Endothelial cell of umbilical vein (primary cell): Measurements from ENCODE around the gene PTPRH. TPM values are rescaled to one million over a fixed set of nuclear protein-coding genes. Genes with fewer than 3 reads are reported as not detected.

Experiments
- BruUV-seq: library from RNA; stranded (reverse); fragments of 400-500 nt; replicated peaks from 2 replicates; lab custom pipeline; 2021; lab: Mats Ljungman, UMichigan
- CTCF ChIA-PET: fragments of 300-600, 350-600 bp; sonication (Branson Sonifier 250); formaldehyde crosslinking; loops from one replicate; lab custom pipeline; 2021; ENCODE audit warnings: antibody characterized with exemption, inconsistent platforms; lab: Charles Lee
- POLR2A ChIA-PET: fragments of 300-600, 350-600 bp; sonication (Branson Sonifier 250); formaldehyde crosslinking; loops from one replicate; lab custom pipeline; 2021; ENCODE audit warnings: antibody characterized with exemption, inconsistent platforms; lab: Charles Lee
- DNase-seq: peaks from one replicate; pipeline ENCODE4 v3.0.0-alpha.2; 2011; ENCODE audit warnings: low read depth, low spot score
- FAIRE-seq: peaks from 2 replicates; lab custom pipeline; 2011; peaks lifted over from hg19 to GRCh38; lab: Jason Lieb, UNC
- H2AFZ ChIP-seq: 2 replicates; pipeline ENCODE4 v1.6.0; 2012; ENCODE audit warnings: low read depth, low read length, control low read depth, inconsistent platforms
- H3K27ac ChIP-seq: 2 replicates; pipeline ENCODE4 v1.5.1; 2011; ENCODE audit warnings: low read depth, mild to moderate bottlenecking, control low read depth, low read length, moderate library complexity; ENCODE audit not compliant: insufficient read depth
- H3K27me3 ChIP-seq, 2 experiments: 2 replicates each; pipeline versions ENCODE4 v1.6.0 to v1.6.1; 2011; ENCODE audit warnings: low read length in 2 of 2, mixed read lengths in 1 of 2; ENCODE audit not compliant: control insufficient read depth in 2 of 2, insufficient read depth in 2 of 2
- H3K36me3 ChIP-seq, 2 experiments: 2 replicates in 1 of 2; 3 replicates in 1 of 2; pipeline ENCODE4 v1.5.1; 2011; ENCODE audit warnings: low read length in 2 of 2, mild to moderate bottlenecking in 1 of 2, moderate library complexity in 1 of 2; ENCODE audit not compliant: control insufficient read depth in 2 of 2, insufficient read depth in 2 of 2; ENCODE audit errors: extremely low read depth in 1 of 2
- H3K4me1 ChIP-seq: 3 replicates; pipeline ENCODE4 v1.5.1; 2011; ENCODE audit warnings: mild to moderate bottlenecking, low read length; ENCODE audit not compliant: control insufficient read depth, insufficient read depth; ENCODE audit errors: extremely low read depth
- H3K4me2 ChIP-seq: 2 replicates; pipeline ENCODE4 v1.6.1; 2011; ENCODE audit warnings: low read length, control low read depth, mixed read lengths; ENCODE audit not compliant: insufficient read depth
- H3K4me3 ChIP-seq, 3 experiments: fragments of 200-600 bp in 1 of 3; sonication (generic), shearing (Covaris generic) in 1 of 3; replicated peaks in 1 of 3; 2 replicates each; pipeline ENCODE4 v1.5.1; 2011 to 2016; ENCODE audit warnings: control low read depth in 3 of 3, low read length in 3 of 3, mild to moderate bottlenecking in 2 of 3, inconsistent platforms in 1 of 3, low read depth in 1 of 3, moderate library complexity in 1 of 3; ENCODE audit not compliant: insufficient read depth in 1 of 3
- H3K79me2 ChIP-seq: 2 replicates; pipeline ENCODE4 v1.6.0; 2012; ENCODE audit warnings: low read length, inconsistent platforms; ENCODE audit not compliant: control insufficient read depth, insufficient read depth
- H3K9ac ChIP-seq: replicated peaks from 2 replicates; pipeline ENCODE3; 2011; ENCODE audit warnings: low read length, control low read depth; ENCODE audit not compliant: insufficient read depth; ENCODE audit errors: extremely low read depth
- H3K9me1 ChIP-seq: replicated peaks from 3 replicates; pipeline ENCODE4 v1.6.0; 2011; ENCODE audit warnings: mild to moderate bottlenecking, low read length; ENCODE audit not compliant: control insufficient read depth, insufficient read depth; ENCODE audit errors: extremely low read depth
- H3K9me3 ChIP-seq: replicated peaks from 2 replicates; pipeline ENCODE4 v1.5.1; 2012; ENCODE audit warnings: low read length, inconsistent platforms; ENCODE audit not compliant: control insufficient read depth, insufficient read depth
- H4K20me1 ChIP-seq: replicated peaks from 2 replicates; pipeline ENCODE3; 2011; ENCODE audit warnings: mild to moderate bottlenecking, low read length; ENCODE audit not compliant: control insufficient read depth, insufficient read depth; ENCODE audit errors: extremely low read depth
- EZH2 ChIP-seq: IDR thresholded peaks from 2 replicates; pipeline ENCODE4 v1.6.1; 2012; ENCODE audit warnings: borderline replicate concordance, low read depth, mild to moderate bottlenecking, moderate library complexity, low read length, inconsistent platforms; ENCODE audit not compliant: severe bottlenecking
- FOS ChIP-seq: IDR thresholded peaks from 2 replicates; pipeline ENCODE4 v1.6.1; 2011; ENCODE audit warnings: mild to moderate bottlenecking, low read length, moderate library complexity, borderline replicate concordance; ENCODE audit not compliant: insufficient read depth
- GATA2 ChIP-seq: IDR thresholded peaks from 2 replicates; pipeline ENCODE4 v1.7.0; 2011; ENCODE audit warnings: low read depth, mild to moderate bottlenecking, moderate library complexity, mixed read lengths, low read length; ENCODE audit not compliant: insufficient read length, insufficient read depth
- JUN ChIP-seq: IDR thresholded peaks from 2 replicates; pipeline ENCODE4 v1.6.1; 2011; ENCODE audit warnings: borderline replicate concordance, low read depth; ENCODE audit not compliant: insufficient read length, insufficient read depth
- MYC ChIP-seq: IDR thresholded peaks from one replicate; pipeline ENCODE4 v1.6.1; 2011; ENCODE audit warnings: mild to moderate bottlenecking, low read depth, low read length
- POLR2A ChIP-seq: IDR thresholded peaks from 2 replicates; pipeline ENCODE4 v1.6.1; 2012; ENCODE audit warnings: low read depth, mild to moderate bottlenecking, control low read depth, low read length
- POLR2AphosphoS5 ChIP-seq: IDR thresholded peaks from 2 replicates; pipeline ENCODE4 v1.6.1; 2012; ENCODE audit warnings: low read depth, mild to moderate bottlenecking, control low read depth, low read length, moderate library complexity; ENCODE audit not compliant: insufficient read depth
- dilution Hi-C: fragments of 300-500 bp; cut with MboI; formaldehyde crosslinking; loops from one replicate; pipeline ENCODE4 v1.15.0; 2019; ENCODE audit warnings: low sequenced_read_pairs; ENCODE audit not compliant: extremely low pct_ligation_motif_present
- intact Hi-C: fragments of 100-400 bp; cut with micrococcal nuclease; formaldehyde crosslinking; loops from one replicate; pipeline ENCODE4 v1.10.0; 2022
- polyA plus RNA-seq, 4 experiments: library from polyadenylated mRNA; depleted of rRNA in 3 of 4; stranded (reverse) in 3 of 4; unstranded in 1 of 4; fragments of >200 nt; gene quantifications; 2 replicates each; pipeline versions ENCODE4 v1.2.1 to v1.2.3, GENCODE V29; 2011 to 2012; ENCODE audit warnings: missing spikeins in 1 of 4
- total RNA-seq: library from RNA; stranded (reverse); gene quantifications from 2 replicates; pipeline ENCODE4 v1.2.3, GENCODE V29; 2021
- TF ChIP-seq, protein P1 (sequence below): IDR thresholded peaks from 2 replicates; pipeline ENCODE4 v1.6.1; 2011; ENCODE audit not compliant: insufficient read depth, insufficient read length
- TF ChIP-seq, protein P2 (sequence below), 2 donors: IDR thresholded peaks; 1 replicate in 1 of 2; 2 replicates in 1 of 2; pipeline ENCODE4 v1.5.1; 2011; ENCODE audit warnings: low read length in 2 of 2, mild to moderate bottlenecking in 2 of 2, moderate library complexity in 2 of 2, control low read depth in 1 of 2, inconsistent platforms in 1 of 2, low read depth in 1 of 2; ENCODE audit not compliant: insufficient read depth in 1 of 2; ENCODE audit errors: extremely low read depth in 1 of 2

Gene PTPRH
- total and polyA plus RNA-seq, 2 donors (not counting 3 experiments of a cell fraction or from before 2014, with no cell fraction given) = 0.14 to 1.00 TPM

- Histone ChIP-seq H3K9ac (no peak overlapping the region), H2AFZ (no peak overlapping the region), H3K9me1 (no peaks in the 10 kb centered on the region), H3K79me2 (peaks cover 91% of the 10 kb centered on the region), H3K36me3 (no peaks in the 10 kb centered on the region), H3K27ac (peak overlapping the region; percentile 28), H3K9me3 (no peaks in the 10 kb centered on the region), H3K4me2 (peak overlapping the region; percentile 67), H3K4me1 (peaks cover 59% of the 10 kb centered on the region), H4K20me1 (no peaks in the 10 kb centered on the region), H3K27me3 (no peaks in the 10 kb centered on the region), H3K4me3 (peak overlapping the region in 1 of 3 experiments; percentile 37)
- ChIA-PET CTCF (interaction anchor here (0.9 to 1.5 kb wide), 6 partner anchors 26 to 113 kb away, joined by 3 to 5 read pairs (median 4); partner anchors contain the start of gene HSPBP1), POLR2A (no interaction called here)
- TF ChIP-seq GATA2 = no peak
- TF ChIP-seq, protein P1, sequence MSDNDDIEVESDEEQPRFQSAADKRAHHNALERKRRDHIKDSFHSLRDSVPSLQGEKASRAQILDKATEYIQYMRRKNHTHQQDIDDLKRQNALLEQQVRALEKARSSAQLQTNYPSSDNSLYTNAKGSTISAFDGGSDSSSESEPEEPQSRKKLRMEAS = no peak
- DNase-seq (peak; percentile 25), FAIRE-seq (peak; percentile 87)
- no TSS peak for BruUV-seq
- intact Hi-C loops = loop anchor here (10.0 kb wide), 1 partner anchor 351 kb away; the partner anchor contains the start of genes ZNF524 and ZNF865
- dilution Hi-C loops = no loop called here
These were observed 44.7 kb upstream of the PTPRH start for GRCh38 chr19:55253842-55254624.

GRCh38 chr19:55252760-55253663 is 43.7 kb upstream of the PTPRH start:
- no peak for TF ChIP-seq MYC
- TF ChIP-seq EZH2 = no peak
- no peak for TF ChIP-seq GATA2
- TF ChIP-seq, protein P1 = no peak
- no peak for TF ChIP-seq JUN
- TF ChIP-seq FOS = no peak
- no peak for TF ChIP-seq POLR2AphosphoS5
- TF ChIP-seq, protein P2, sequence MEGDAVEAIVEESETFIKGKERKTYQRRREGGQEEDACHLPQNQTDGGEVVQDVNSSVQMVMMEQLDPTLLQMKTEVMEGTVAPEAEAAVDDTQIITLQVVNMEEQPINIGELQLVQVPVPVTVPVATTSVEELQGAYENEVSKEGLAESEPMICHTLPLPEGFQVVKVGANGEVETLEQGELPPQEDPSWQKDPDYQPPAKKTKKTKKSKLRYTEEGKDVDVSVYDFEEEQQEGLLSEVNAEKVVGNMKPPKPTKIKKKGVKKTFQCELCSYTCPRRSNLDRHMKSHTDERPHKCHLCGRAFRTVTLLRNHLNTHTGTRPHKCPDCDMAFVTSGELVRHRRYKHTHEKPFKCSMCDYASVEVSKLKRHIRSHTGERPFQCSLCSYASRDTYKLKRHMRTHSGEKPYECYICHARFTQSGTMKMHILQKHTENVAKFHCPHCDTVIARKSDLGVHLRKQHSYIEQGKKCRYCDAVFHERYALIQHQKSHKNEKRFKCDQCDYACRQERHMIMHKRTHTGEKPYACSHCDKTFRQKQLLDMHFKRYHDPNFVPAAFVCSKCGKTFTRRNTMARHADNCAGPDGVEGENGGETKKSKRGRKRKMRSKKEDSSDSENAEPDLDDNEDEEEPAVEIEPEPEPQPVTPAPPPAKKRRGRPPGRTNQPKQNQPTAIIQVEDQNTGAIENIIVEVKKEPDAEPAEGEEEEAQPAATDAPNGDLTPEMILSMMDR (IDR thresholded peaks at IDR 0.05; ENCODE audit: extremely low read depth in 1 of 2, insufficient read depth in 1 of 2, low read depth in 1 of 2, low read length in 2 of 2) = no peak
- TF ChIP-seq POLR2A = no peak
- H3K27ac ChIP-seq = no peak overlapping the region
- FAIRE-seq (no peak), DNase-seq (no peak)
- H3K9me3 ChIP-seq = no peaks in the 10 kb centered on the region
- H3K4me3 ChIP-seq = no peak overlapping the region
- no peak overlapping the region for H3K4me2 ChIP-seq
- no peaks in the 10 kb centered on the region for H3K9me1 ChIP-seq
- no peaks in the 10 kb centered on the region for H4K20me1 ChIP-seq
- no peak overlapping the region for H3K9ac ChIP-seq
- peaks cover 97% of the 10 kb centered on the region for H3K79me2 ChIP-seq
- intact Hi-C loops (loop anchor here (10.0 kb wide), 1 partner anchor 352 kb away; the partner anchor contains the start of genes ZNF524 and ZNF865), dilution Hi-C loops (no loop called here)
- ChIA-PET CTCF (no interaction called here), POLR2A (no interaction called here)
- no peak overlapping the region for H2AFZ ChIP-seq
- no TSS peak for BruUV-seq
- H3K4me1 ChIP-seq = peaks cover 59% of the 10 kb centered on the region
- H3K36me3 ChIP-seq = peaks cover 0 to 2% of the 10 kb centered on the region in 2 experiments
- no peaks in the 10 kb centered on the region for H3K27me3 ChIP-seq
